COR-L47 (cell line): ENCODE data around the gene RAB5A.
"Not testable (repeated sequence)": the region's sequence is repeated elsewhere in the genome, so short reads cannot be mapped to it uniquely, and the experiment has no call there.

ENCODE experiments used
- DNase-seq: peaks from one replicate; lab custom pipeline; 2025; lab: John Stamatoyannopoulos, UW

Gene RAB5A

GRCh38 chr3:19948226-19948591 lies 1.3 kb downstream of the RAB5A start:
- DNase-seq = no peak

GRCh38 chr3:19950316-19950715 lies 3.4 kb downstream of the RAB5A start:
- no peak for DNase-seq

- DNase-seq = no peak
Observed at GRCh38 chr3:19954676-19955075, 7.8 kb downstream of the RAB5A start.

- not testable (repeated sequence) for DNase-seq
Observed at GRCh38 chr3:19957354-19957753, 10.5 kb downstream of the RAB5A start.

GRCh38 chr3:19959505-19959904 lies 12.6 kb downstream of the RAB5A start:
- DNase-seq = no peak

GRCh38 chr3:19960696-19961095 lies 13.8 kb downstream of the RAB5A start:
- no peak for DNase-seq

- no peak for DNase-seq
Observed at GRCh38 chr3:19961960-19962359, 15.1 kb downstream of the RAB5A start.

- DNase-seq = no peak
Observed at GRCh38 chr3:19967208-19967607, 20.3 kb downstream of the RAB5A start.

- no peak for DNase-seq
Observed at GRCh38 chr3:19967812-19968211, 20.9 kb downstream of the RAB5A start.

GRCh38 chr3:19970327-19970726 lies 23.4 kb downstream of the RAB5A start:
- no peak for DNase-seq

GRCh38 chr3:19972054-19972453 lies 25.2 kb downstream of the RAB5A start:
- no peak for DNase-seq

GRCh38 chr3:19988904-19989303 lies 42.0 kb downstream of the RAB5A start:
- DNase-seq = not testable (repeated sequence)

- no peak for DNase-seq
Observed at GRCh38 chr3:19994796-19995195, 47.9 kb downstream of the RAB5A start.

GRCh38 chr3:19997502-19997901 lies 50.6 kb downstream of the RAB5A start:
- no peak for DNase-seq

- DNase-seq = no peak
Observed at GRCh38 chr3:20001932-20002331, 55.0 kb downstream of the RAB5A start.

- DNase-seq = no peak
Observed at GRCh38 chr3:20007960-20008359, 61.1 kb downstream of the RAB5A start.

- no peak for DNase-seq
Observed at GRCh38 chr3:20008646-20009045, 61.7 kb downstream of the RAB5A start.

- no peak for DNase-seq
Observed at GRCh38 chr3:20012164-20012563, 65.3 kb downstream of the RAB5A start, which contains the start of gene PP2D1. TSS of gene PP2D1 (minus strand) at chr3:20012264. CDS start at chr3:20012072, 192 bp downstream.

GRCh38 chr3:20013396-20013795 lies 66.5 kb downstream of the RAB5A start:
- DNase-seq = no peak

GRCh38 chr3:20015525-20015924 lies 68.6 kb downstream of the RAB5A start:
- DNase-seq = no peak

GRCh38 chr3:20016076-20016475 lies 69.2 kb downstream of the RAB5A start:
- DNase-seq = not testable (repeated sequence)

GRCh38 chr3:20022954-20023622 lies 76.2 kb downstream of the RAB5A start:
- DNase-seq = no peak

GRCh38 chr3:20023623-20024405 lies 76.9 kb downstream of the RAB5A start:
- no peak for DNase-seq

GRCh38 chr3:20027136-20027535 lies 80.2 kb downstream of the RAB5A start:
- no peak for DNase-seq
